Measurements from ENCODE around the gene TTC7B.
A peak's percentile ranks its signal among the peaks of the same experiment; 100 is the strongest.

The TTC7B gene

DNA sequence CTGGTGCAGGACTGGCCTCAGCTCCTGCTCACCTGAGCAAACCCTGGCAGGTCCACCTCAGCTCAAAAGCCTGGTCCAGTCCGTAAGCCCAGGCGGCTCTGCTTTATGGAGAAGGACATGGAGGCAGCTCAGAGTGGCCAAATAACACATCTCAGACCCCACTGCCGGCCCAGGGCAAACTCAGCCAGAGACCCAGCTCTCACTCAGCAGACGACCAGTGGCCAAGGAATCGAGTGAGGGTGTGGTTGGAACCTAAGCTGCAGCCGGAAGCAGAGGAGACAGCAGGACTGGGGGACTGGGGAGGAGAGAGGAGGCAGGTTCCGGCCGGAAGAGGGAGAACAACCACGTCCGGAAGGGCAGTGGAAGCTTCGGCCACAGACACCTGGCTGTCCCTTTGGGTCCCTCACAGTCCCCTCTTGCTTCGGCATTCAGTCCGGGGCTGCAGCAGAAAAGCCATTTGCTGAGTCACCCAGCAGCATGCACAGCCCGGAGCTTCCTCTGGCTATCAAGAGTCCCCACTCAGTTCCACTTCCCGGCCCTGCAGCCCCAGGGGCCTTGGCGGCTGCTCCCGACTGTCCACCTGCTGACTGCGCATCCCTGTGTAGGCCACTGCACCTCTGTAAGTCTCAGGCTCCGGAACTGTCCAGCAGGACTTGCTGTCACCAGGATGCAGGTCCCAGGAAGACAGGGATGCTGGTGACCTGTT, 315.4 kb downstream of the TTC7B start:
- no peak for DNase-seq

DNA sequence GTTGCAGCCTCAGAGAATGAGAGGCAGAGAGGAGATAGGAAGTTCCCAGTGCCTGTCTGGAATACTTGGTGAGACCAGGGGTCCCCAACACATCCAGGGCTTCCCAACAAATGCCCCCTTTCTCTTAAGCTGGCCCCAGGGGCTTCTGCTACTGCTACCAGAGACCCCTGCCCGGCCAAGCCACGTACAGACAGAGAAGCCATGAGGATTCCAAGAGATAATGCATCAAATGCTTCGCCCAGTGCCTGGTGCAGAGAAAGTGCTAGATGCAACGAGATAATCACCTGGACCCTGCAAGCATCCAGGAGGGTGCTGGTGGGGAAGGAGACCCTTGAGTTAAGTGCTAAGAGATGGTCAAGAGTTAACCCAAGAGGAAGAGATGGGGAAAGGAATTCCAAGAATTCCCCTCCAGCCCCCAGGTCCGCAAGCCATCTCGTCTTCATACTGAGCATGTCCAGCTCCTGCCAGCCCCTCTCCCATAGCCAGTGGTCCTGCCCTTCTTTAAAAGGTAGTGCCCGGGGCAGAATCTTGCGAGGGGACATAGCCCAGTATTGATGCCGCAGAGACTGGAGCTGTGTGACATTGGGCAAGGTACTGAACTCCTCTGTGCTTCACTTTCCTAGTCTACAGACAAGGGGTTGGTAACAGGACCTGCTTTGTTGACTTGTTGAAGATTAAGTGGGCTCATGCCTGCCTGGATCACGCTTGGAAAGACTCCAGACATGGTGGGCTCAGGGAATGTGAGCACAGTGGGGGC, 316.1 kb downstream of the TTC7B start:
- no peak for DNase-seq

DNA sequence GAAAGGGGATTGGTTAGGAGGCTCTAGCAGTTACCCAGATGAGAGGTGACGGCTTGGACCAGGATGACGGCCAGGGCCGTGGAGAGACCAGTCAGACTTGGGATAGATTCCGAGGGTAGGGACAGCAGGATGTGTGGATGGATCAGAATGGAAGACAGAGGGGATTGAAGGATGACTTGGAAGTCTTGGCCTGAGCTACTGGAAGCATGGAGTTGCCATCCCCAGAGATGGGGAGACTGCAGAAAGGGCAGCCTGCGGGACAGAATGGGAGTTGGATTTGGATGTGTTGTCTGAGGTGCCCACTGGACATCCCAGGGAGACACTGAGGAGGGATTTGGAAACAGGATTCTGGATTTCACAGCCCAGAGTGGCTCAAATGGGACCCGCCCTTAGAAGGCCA, 317.1 kb downstream of the TTC7B start:
- no peak for DNase-seq

DNA sequence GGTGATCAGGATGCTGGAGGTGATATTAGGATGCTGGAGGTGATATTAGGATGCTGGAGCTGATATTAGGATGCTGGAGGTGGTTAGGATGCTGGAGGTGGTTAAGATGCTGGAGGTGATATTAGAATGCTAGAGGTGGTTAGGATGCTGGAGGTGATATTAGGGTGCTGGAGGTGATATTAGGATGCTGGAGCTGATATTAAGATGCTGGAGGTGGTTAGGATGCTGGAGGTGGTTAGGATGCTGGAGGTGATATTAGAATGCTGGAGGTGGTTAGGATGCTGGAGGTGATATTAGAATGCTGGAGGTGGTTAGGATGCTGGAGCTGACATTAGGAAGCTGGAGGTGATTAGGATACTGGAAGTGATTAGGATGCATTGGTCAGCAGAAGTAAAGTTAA, 318.0 kb downstream of the TTC7B start:
- DNase-seq: no peak

DNA sequence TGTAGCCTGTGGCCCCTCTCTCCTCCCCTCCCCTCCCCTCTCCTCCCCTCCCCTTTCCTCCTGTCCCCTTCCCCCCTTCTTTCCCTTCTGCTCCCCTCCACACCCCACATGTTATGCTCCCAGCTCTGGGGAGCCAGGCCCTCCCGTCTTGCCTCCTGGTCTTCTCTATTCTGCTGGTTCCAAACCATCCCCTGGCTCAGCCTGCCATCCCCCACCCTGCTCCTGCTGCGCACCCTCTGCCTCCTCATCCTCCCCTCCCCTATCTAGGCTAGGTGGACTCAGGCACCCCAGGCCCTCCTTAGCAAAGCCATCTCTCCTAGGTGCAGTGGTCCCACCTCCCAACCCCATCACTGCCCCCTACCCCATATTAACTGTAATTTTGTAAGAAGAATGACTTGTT, 319.9 kb downstream of the TTC7B start:
- no peak for DNase-seq

DNA sequence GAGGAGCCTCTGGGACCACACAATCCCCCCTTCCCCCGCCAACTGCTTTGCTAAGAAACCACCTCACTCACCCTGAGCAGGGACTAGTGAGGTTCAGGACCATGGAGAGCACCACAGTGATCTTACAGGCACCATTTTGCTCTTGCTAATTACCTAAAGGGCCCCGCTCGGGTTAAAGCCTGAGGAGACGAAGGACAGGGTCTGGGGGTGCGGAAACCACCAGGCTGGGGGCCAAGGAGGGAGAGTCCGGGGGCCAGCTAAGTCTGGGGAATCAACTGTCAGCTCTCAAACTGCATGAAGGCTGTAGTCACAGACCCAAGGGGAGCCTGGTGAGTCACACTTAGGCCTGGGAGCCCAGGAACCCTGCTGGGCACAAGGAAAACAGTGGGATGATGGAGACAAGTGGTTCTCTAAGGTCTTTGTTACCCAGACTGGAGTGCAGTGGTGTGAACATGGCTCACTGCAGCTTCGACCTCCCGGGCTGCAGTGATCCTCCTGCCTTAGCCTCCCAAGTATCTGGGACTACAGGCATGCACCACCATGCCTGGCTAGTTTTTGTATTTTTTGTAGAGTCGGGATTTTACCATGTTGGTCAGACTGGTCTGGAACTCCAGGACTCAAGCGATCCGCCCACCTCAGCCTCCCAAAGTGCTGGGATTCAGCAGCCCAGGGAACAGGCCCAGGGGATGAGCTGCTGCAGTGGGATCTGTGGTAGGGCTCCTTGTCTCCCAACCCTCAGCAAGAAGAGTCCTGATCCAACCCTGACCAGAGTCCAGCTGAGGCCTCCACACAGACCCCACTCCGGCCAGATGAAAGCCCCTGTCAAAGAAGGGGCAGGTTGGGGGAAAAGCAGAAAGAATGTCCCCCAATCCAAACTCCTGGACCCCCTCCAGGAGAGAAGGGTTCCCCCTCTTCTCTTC, 320.6 kb downstream of the TTC7B start:
- no peak for DNase-seq

DNA sequence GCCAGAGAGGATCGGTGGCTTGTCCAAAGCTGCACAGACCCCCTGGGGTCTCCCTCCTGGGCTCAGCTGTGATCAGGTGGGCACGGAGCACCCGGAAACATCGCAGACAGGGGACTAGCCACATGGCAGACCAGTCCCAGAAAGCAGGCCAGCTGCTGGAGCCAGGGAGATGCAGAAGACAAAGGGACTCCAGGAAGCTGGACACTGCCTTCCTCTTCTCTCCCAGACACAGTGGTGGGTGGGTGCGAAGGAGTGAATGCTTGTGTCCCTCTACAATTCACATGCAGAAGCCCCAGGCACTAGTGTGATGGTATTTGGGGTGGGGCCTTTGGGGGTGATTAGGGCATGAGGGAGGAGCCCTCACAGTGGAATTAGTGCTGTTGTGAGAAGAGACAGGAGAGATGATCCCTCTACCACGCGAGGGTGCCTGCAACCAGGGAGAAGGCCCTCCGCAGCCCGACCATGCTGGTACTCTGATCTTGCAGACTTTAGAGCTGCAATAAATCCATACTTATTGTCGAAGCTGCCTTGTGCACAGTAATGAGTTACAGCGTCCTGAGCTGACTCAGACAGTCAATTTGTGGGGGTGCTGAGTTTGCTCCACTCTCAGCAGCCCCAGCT, 324.2 kb downstream of the TTC7B start:
- DNase-seq: no peak

DNA sequence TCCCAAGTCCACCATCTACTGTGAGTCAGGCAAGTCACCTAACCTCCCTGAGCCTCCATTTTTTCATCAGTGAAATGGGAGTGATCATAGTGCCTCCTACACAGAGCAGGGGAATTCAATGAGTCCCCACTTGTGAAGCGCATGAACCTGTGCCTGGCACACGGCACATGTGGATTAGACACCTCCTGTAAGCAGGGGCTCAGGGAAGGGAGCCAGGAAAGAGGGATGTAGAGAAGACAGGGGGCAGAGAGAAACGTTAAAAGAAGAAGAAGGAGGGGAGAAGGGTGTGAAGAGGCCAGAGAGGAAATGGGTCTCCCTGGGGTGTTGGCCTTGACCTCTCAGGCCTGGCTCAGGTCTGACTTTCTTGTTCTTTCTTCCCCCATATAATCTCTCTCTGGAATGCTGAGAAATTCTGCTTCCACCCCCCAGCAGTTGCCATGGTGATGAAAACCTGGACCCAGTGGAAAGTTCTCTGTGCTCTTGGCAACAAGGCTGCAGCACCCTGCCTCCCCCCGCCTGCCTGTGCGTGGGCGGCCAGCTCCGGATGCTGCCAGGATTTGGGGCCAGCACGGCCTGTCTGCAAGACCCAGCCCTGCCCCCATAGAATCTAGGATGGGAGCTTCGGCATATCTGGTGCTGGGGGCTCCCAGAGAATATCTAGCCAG, 324.9 kb downstream of the TTC7B start:
- DNase-seq: no peak

DNA sequence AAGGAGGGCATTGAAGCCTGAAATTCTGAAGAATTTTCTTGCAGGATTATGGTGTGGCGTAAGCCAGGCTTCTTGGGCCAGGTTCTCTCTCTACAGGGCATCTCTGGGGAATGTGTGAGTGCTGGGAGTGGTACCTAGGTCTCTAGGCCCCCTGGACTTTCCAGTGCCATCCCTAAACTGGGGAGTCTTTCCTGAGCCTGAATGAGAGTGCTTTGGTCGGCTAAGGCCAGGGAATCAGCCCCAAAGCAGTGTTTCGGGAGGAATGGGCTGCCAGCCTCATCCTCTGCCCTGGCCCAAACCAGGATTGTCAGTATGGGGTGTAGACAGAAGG, 325.5 kb downstream of the TTC7B start:
- DNase-seq: no peak

DNA sequence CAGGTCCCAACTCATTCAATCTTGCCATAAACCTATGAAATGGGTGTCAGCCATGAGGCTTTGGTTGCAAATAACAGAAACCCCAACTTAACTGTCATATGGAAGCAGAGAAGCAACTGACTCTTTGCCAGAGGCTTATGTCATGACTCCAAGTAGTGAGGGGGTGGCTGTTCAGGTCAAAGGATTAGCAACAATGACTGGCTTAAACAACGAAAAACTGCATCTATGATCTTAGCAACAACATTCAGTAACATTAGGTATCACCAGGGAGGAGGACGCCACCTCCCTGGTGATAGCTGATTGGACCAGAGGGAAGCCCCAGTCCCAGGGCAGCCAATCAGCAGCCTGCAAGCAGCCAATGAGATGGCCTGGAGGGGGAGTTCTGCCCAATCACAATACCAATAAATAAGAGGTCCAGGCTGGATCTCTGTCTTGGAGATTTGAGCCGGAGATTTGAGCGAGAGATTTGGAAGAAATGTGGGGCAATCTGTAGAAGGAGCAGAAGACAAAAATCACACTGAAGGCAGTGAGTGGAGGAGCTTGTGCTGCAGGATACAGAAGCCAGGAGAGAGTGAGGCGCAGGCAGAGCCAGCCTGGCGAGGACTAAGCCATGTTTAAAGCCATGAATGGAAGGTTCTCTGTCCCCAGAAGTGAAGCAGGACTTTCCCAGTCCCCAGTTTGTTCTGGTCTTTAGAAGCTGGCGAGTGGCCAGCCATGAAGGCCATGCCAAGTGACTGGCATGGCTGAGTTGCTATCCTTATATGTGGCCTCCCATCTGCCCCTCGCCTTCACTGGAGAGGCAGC, 326.1 kb downstream of the TTC7B start:
- DNase-seq: no peak

DNA sequence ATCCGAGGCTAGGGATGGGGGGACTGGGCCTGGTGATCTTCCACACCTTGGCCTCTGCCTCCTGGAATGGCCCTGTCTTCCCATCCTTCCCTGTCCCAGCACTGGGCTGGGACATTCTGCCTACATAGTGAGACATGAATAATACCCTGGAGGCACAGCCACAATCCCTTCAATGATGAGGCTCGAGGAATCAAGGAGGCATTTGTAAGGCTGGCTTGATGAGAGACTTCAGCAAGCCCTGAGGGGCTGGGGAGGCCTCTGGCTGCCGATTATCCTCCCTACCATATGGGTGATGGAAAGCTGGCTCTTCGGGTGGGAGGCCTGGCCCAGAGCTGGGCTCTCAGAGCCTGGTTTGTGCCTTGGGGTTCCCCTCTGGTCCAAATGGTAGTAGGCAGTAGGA, 326.9 kb downstream of the TTC7B start:
- DNase-seq: no peak

DNA sequence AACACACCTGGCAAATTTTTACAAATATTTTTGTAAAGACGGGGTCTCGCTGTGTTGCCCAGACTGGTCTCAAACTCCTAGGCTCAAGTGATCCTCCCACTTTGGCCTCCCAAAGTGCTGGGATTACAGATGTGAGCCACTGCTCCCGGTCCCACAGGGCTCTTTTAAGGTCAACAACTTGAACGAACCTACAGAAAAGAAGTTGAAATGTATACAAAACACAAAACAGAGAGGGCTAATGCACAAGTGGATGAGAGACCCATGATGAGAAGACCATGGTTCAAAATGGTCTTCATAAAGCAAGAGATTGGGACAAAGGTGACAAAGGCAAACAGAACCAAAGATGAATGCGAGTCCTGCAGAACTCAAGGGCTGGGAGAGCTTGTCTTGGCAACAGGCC, 328.0 kb downstream of the TTC7B start:
- DNase-seq: no peak

DNA sequence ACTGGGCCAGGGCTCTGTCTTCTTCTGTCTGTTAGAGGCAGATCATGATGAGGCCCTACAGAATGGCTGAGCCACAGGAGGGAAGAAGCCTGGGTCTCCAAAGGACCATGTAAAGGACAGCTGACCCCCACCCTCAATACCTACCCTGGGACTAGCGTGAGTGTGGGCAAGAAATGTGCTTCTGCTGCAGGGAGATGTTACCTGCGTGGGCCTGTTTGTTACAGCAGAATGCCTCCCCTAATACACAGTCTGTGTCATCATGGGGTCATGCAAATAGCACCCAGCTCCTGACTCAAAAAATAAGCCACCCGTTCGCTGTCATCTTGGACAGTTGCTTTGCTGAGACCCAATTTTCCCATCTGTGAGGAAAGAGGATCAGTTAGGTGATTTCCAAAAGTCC, 328.8 kb downstream of the TTC7B start:
- DNase-seq: no peak

DNA sequence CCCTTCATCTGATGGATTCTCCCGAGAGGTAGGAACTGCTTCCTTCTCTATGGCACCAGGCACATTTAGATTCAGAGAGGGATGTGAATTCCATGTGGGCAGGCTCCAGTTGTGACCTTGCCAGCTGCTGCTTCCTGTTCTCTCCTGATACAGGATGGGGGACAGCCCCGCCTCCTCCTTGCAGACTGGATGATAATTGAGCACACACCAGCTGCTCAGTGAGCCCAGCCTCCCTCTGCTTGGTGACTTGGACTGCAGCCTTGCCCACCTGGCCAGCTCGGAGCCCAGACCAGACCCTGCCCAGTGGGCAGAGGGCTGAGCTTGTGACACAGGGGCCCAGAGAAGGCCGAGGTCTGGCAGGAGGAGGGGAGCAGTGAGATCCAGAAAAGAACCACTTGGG, 329.2 kb downstream of the TTC7B start:
- peak; percentile 44 for DNase-seq

DNA sequence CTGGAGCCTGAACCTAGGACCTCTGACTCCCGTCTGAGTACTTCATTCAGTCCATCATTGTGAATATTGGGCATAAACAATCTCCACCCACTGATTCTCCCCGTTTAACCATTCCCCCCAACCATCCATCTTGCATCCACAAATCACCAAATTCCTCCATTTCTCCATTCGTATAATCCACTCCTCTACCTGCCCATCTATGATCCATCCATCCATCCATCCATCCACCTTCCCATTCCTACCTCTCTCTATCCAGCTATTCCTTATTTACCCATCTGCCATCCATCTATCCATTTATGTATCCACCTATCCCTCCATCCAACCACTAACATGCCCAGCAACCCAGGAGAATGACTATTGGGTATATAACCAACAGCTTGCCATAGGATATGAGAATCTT, 331.9 kb downstream of the TTC7B start:
- no peak for DNase-seq

DNA sequence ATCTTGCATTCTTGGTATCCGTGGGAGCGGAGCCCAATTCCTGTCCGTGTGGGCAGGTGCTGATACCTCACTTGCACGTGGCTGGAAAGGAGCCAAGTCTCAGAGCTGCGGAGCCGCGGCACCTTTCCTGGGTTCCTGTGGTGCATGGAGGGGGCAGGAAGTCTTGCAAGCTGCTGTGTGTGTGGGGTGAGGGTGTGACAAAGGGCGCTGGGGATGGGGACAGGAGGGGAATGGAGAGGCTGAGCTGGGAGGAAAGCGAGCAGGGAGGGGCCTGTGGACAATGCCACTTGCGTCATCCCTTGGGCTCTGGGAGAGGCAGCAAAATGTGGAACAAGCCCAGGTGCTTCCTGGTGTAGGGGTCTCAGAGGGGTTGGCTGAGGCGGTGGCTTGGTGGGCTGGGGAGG, 332.7 kb downstream of the TTC7B start:
- DNase-seq: peak; percentile 72

DNA sequence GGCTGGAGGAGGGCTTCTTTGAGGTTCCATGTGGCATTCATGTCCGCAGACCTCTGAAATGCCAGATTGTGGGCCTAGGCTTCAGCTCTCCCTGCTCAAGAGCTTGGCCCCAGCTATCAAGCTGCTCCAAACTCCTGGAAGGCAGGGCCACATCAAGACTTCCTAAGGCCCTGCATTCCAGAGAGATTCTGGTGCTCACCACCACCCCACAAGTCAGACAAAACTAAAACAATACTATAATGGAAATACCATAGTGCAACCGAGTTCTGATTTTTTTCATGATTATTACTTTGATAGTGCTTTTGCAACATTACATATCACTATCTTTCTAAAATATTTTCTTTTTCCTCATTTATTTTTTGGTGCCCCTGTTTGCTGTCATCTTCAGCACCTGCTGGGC, 333.1 kb downstream of the TTC7B start:
- no peak for DNase-seq

DNA sequence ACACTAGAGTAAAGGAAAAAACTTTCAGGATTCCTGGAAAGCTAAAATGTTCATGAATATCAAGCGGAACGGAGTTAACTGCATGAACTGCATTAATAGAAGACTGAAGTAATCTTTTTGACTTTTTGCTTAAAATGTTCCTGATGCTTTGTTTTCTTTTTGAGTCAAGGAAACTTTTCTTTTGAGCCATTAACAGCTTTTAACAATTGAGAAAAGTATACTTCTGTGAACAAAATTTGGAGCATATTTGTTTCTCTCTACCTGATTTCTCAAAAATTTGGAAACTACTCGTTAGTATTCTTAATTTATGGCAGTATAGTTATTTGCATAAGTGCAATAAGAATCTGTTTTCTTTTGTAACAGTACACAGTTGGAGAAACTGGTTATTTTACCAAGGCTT, 340.9 kb downstream of the TTC7B start:
- DNase-seq: no peak
